GM15510 (cell line): ENCODE data around the gene CLEC4F.

ENCODE experiments used
- POLR2A ChIP-seq: IDR thresholded peaks from 3 replicates; pipeline ENCODE4 v1.6.1; 2011; ENCODE audit warnings: borderline replicate concordance; ENCODE audit not compliant: insufficient read length; ENCODE audit errors: extremely low read depth

The CLEC4F gene

DNA sequence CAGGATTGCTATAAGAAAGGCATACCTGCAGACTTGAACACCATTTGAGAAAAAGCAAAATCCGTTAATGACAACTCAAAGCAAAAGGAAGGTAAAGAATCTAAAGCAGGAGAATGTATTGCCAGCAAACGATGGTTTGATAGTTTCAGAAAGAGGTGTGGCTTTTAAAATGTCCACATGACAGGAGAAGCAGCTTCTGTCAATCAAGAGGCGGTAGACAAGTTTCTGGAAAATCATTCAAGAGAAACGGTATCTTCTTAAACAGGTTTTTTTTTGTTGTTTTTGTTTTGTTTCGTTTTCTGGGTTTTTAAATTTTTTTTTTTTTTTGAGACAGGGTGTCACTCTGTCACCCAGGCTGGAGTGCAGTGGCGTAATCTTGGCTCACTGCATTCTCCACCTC, 13.8 kb downstream of the CLEC4F start:
- no peak for TF ChIP-seq POLR2A

GRCh38 chr2:70806013-70806412, 14.4 kb downstream of the CLEC4F start:
- no peak for TF ChIP-seq POLR2A

DNA sequence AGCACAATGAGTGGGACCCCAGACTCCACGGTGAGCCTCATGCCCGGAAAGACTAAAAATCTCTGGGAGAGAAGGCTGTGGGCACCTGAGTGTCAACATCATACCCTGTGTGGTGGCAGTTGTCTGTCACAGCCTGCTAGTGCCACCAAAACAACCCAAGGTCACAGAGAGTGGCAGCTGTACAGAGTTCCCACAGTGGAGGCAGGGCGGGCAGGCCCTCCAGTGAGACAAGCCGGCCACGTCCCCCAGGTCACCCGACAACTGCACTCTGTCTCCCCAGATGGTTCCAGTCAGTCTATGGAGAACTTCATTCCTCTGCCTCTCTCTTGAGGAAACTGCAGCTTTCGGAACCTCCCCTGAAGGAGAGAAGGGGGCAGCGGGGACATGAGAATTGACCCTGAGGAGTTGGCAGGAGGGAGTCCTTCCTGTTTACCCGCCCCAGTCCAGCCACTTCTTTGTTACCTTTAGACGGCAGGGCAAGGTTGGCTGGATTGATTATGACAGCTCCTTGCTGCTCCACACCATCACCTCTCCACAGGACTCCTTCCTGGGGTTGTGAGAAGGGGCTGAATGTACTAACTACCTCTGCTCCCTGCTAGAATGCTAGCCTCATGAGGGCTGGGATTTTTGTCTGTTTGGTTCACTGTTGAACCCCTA, 18.7 kb downstream of the CLEC4F start:
- TF ChIP-seq POLR2A, result no peak

- no peak for TF ChIP-seq POLR2A
These were observed 20.7 kb downstream of the CLEC4F start for GRCh38 chr2:70799706-70800105.

DNA sequence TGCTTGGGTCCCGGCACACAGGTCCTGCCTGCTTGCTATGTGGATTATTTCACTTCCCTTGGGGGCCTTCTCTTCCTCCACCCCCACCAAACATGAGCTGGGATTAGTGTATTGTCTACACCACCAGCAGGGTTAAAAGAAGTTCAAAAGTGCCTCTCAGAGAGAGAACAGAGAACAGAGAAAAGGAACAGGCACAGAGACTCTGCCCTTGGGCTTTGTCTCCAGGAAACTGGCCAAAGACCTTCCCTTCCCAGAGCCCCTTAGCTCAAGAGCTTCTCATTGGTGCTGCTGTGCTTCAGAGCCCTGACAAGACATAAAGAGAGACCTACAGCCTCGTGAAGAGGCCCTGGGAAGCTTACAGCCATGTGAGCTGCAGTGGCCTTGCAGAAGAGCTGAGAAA, 22.9 kb downstream of the CLEC4F start:
- TF ChIP-seq POLR2A, result no peak

- no peak for TF ChIP-seq POLR2A
These were observed 24.1 kb downstream of the CLEC4F start for GRCh38 chr2:70796262-70796661.

GRCh38 chr2:70795164-70795995, 25.0 kb downstream of the CLEC4F start:
- TF ChIP-seq POLR2A, result no peak

DNA sequence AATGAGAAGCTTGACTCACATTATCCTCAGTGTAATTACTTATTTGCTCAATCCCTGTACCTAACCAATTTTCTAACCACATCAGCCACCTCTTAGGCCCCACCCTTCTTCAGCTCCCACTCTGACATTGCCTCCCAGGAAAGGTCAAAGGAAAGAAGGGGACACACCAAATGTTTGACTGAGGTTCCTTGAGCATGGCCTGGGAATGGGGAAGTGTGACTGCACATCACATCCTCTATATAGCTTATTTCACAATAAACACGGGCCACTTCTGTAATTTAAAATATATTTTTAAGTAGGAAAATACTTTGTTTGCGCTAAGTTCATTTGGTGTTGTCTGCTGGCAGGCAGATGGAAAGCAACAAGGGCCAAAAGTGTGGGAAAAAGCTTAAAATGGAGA, 26.9 kb downstream of the CLEC4F start:
- no peak for TF ChIP-seq POLR2A

GRCh38 chr2:70790136-70790828, 30.1 kb downstream of the CLEC4F start, which contains the start of gene FIGLA:
FIGLA (minus strand) TSS chr2:70790643; CDS start chr2:70790638, 5 bp downstream.
- no peak for TF ChIP-seq POLR2A

GRCh38 chr2:70789304-70790135, 30.9 kb downstream of the CLEC4F start:
- TF ChIP-seq POLR2A, result no peak

DNA sequence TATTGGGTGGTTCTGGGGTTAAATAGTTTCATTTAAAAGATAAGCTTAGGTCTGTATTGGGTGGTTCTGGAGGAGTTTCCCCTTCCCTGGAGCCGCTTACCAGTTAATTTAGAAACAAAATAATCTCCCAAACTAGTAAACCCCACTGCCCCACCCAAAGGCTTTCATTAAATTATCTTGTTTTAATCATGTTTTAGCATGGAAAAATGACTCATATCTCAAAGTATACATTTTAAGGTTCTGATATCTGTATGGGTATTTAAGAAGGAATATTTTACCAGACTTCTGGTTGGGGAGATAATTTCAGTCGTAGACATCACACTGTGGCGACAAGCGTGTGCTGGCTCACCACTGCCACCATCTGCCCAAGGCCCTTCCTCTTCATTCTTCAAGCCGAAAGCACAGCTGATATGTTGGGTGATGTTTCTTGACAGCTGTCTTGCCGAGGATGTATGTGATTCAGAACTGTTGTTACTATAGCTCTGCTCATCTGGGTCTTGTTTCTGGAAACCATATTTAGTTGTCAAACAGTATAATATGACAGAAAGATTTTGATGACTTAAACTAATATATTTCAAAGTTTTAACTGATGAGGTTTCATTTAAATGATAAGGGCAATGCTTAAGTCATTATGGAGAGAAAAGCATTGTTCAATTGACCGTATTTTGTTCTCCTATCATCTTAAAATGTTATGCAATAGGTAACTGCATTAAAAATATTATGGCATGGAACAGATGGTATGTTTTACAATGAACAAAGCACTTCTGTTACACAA, 35.1 kb downstream of the CLEC4F start:
- no peak for TF ChIP-seq POLR2A

GRCh38 chr2:70784320-70784719, 36.1 kb downstream of the CLEC4F start:
- TF ChIP-seq POLR2A, result no peak

- no peak for TF ChIP-seq POLR2A
These were observed 40.4 kb downstream of the CLEC4F start for GRCh38 chr2:70779911-70780545.

DNA sequence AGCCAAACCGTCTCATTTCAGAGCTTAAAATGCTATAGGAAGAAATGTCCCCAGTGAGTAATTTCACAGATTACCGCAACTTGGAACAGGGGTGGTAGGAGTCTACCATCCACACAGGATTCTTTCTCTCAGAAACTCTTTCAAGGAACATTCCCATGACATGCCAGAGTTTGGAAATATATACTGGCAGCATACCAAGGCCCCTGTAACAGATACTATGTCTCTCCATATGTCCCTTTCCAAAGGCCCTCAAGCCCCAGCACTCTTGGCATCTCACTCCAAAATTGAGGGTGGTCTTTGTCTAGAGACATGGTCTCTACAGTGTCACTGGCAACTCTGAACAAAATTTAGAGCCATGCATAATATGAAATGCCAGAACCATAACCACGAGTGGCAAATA, 40.9 kb downstream of the CLEC4F start:
- TF ChIP-seq POLR2A, result no peak

DNA sequence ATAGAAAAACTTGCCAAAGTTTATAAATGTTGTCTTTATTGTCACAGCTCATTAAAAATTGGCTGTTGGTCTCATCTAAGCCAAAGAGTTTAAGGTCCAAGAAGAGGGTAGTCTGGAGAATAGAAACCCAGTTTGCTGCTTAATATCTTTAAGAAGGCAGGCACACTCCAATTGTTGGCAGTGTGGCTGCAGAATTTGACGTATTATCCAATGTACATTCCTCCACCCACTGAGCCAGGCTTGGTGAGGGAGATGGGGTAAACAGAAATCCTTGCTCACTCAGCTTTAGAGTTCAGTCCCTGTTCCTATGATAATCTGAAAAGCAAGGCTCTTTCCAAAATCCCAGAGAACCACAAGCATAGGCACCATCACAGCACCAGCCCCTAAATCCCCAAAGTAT, 41.7 kb downstream of the CLEC4F start:
- no peak for TF ChIP-seq POLR2A
